Heart left ventricle (tissue), 16 donors: Measurements from ENCODE around the gene RBM33. TPM values are rescaled to one million over a fixed set of nuclear protein-coding genes. Genes with fewer than 3 reads are reported as not detected.

ENCODE experiments used
- ATAC-seq, 4 donors: fragments of 200-7000 bp; cut with Tn5 transposase; one replicate each; pipeline ENCODE4 v1.9.1; 2020 to 2022; ENCODE audit warnings: moderate library complexity in 4 of 4, mild to moderate bottlenecking in 3 of 4, moderate number of reproducible peaks in 1 of 4
- DNase-seq, 5 donors: peaks; one replicate each; pipeline ENCODE4 v3.0.0-alpha.2; 2020
- H3K27ac ChIP-seq, 12 donors: fragments of 200-600 bp; sonication (generic) in 4 of 12; one replicate each; pipeline versions ENCODE4 v1.5.0 to v1.8.0; 2016 to 2022; ENCODE audit warnings: mild to moderate bottlenecking in 2 of 12
- H3K27me3 ChIP-seq, 9 donors: fragments of 200-600 bp; sonication (generic) in 2 of 9; one replicate each; pipeline versions ENCODE4 v1.5.1 to v1.8.0; 2016 to 2022; ENCODE audit warnings: mild to moderate bottlenecking in 3 of 9
- H3K36me3 ChIP-seq, 9 donors: fragments of 200-600 bp; sonication (generic) in 2 of 9; one replicate each; pipeline versions ENCODE4 v1.5.0 to v1.8.0; 2018 to 2022; ENCODE audit warnings: mild to moderate bottlenecking in 2 of 9
- H3K4me1 ChIP-seq, 12 donors: fragments of 200-600 bp; sonication (generic) in 4 of 12; one replicate each; pipeline versions ENCODE4 v1.5.0 to v1.8.0; 2016 to 2022; ENCODE audit warnings: mild to moderate bottlenecking in 3 of 12
- H3K4me3 ChIP-seq, 12 donors: fragments of 200-600 bp; sonication (generic) in 4 of 12; one replicate each; pipeline versions ENCODE4 v1.5.0 to v1.8.0; 2017 to 2022; ENCODE audit warnings: mild to moderate bottlenecking in 9 of 12, moderate library complexity in 4 of 12
- H3K9me3 ChIP-seq, 12 donors: fragments of 200-600 bp; sonication (generic) in 4 of 12; one replicate each; pipeline versions ENCODE4 v1.5.0 to v1.8.0; 2016 to 2022; ENCODE audit warnings: mild to moderate bottlenecking in 1 of 12
- POLR2A ChIP-seq, 2 donors: fragments of 450-650 bp; IDR thresholded peaks; one replicate each; pipeline ENCODE4 v1.6.1; 2017; ENCODE audit warnings: antibody characterized with exemption in 2 of 2, mild to moderate bottlenecking in 2 of 2, moderate library complexity in 2 of 2
- WGBS, 4 donors: extraction: QIAGEN DNeasy Blood & Tissue Kit in 2 of 4; methylation state at CpG; one replicate each; pipeline versions ENCODE4 v1.1.5 to v1.1.7; 2013 to 2018; 5-methylcytosine and 5-hydroxymethylcytosine counted together
- intact Hi-C, 10 donors: fragments of 100-400 bp; cut with DNase I; formaldehyde crosslinking; loops; one replicate each; pipeline versions ENCODE4 v1.11.1 to v1.14.2; 2022
- polyA plus RNA-seq, 2 donors: library from polyadenylated mRNA; stranded (reverse); fragments of 200-250 nt; gene quantifications; one replicate each; pipeline ENCODE4 v1.2.3, GENCODE V29; 2013
- total RNA-seq, 9 donors: library from RNA; depleted of rRNA in 2 of 9; stranded (reverse); fragments of >200 nt in 2 of 9; fragmentation: NEBNext Ultra II Directional in 3 of 9; extraction: Animal tissue kit (Norgen Biotek cat#: 25700) in 3 of 9; gene quantifications; one replicate each; pipeline versions ENCODE4 v1.1.0 to v1.2.4, GENCODE V29; 2016 to 2023
- TF ChIP-seq, protein P1 (sequence below), 12 donors: fragments of 200-600 bp; sonication (generic) in 4 of 12; IDR thresholded peaks; one replicate each; pipeline versions ENCODE4 v1.5.0 to v1.8.0; 2018 to 2022; ENCODE audit warnings: antibody characterized with exemption in 12 of 12, mild to moderate bottlenecking in 5 of 12
- donor health status: ischemic (EF 13 %, LVEDD 7.1; RV severe dilation, severe dysfunction).
- donor health status: healthy with polysubstance abuse.
- donor health status: DM: no; HTN: yes; CAD: no.
- donor health status: DM: no; HTN: no; CAD: no.
- donor health status: ischemic (EF 25% LVEDD 6.9; RV normal size, moderate dysfunction).
- donor health status: ischemic (EF 25% LVEDD 5.7; RV mildly dilated, moderate dysfunction).
- donor health status: healthy.
- donor health status: DM: yes; HTN: yes; CAD: no.
- donor health status: ischemic (EF 35%, LVEDD 5.7; RV mildly dilated, moderate dysfunction).
- donor health status: nonischemic (EF 11% LVEDD 7.7; RV severe dilation, severe dysfunction).
- donor health status: DM: yes; HTN: yes; CAD: no.
- donor health status: PGD.
- donor health status: ischemic (EF 29% LVEDD 5.4; RV normal size, mild dysfunction).
- donor health status: nonischemic (EF 23%, LVEDD 6.1; RV moderate dilation, normal function).

Gene RBM33
- total and polyA plus RNA-seq, 11 donors: 13.1 to 40.8 (median 30.2) TPM

DNA sequence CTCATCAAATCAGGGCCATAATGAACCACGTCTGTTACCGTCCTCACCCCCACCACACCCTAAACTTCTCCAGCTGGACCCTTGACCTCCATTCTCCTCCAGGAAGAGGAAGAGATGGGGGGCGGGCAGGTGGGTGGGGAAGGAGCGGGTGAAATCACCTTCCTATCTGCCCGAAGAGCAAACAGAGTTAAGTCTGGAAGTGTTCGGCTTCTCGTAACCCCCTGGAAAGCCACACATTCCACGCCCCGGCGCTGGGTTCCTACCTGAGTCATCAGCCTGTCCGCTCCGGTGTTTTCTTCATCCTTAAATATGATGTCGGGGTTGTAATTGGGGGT lies 167.1 kb downstream of the RBM33 start:
- TF ChIP-seq, protein P1, sequence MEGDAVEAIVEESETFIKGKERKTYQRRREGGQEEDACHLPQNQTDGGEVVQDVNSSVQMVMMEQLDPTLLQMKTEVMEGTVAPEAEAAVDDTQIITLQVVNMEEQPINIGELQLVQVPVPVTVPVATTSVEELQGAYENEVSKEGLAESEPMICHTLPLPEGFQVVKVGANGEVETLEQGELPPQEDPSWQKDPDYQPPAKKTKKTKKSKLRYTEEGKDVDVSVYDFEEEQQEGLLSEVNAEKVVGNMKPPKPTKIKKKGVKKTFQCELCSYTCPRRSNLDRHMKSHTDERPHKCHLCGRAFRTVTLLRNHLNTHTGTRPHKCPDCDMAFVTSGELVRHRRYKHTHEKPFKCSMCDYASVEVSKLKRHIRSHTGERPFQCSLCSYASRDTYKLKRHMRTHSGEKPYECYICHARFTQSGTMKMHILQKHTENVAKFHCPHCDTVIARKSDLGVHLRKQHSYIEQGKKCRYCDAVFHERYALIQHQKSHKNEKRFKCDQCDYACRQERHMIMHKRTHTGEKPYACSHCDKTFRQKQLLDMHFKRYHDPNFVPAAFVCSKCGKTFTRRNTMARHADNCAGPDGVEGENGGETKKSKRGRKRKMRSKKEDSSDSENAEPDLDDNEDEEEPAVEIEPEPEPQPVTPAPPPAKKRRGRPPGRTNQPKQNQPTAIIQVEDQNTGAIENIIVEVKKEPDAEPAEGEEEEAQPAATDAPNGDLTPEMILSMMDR (IDR thresholded peaks at IDR 0.05): no peak
- no peak for TF ChIP-seq POLR2A (IDR thresholded peaks at IDR 0.05)
- ATAC-seq: no peak
- intact Hi-C loops: loop anchor here in 3 of 10 donors (5.0 kb wide), 1 partner anchor 661 kb away; no protein-coding TSS in a partner anchor
- DNase-seq: peak in 2 of 5 donors; percentile 5 to 10
- Histone ChIP-seq H3K27me3 (peaks cover 57 to 100% (median 88%) of the 10 kb centered on the region in 9 donors), H3K9me3 (no peaks in the 10 kb centered on the region), H3K36me3 (no peaks in the 10 kb centered on the region), H3K4me1 (peaks cover 0 to 45% (median 15%) of the 10 kb centered on the region in 12 donors), H3K4me3 (no peak overlapping the region), H3K27ac (no peak overlapping the region)
- WGBS, 4 donors: 0 to 3% (median 1%) methylated on average over 13 of the region's 13 CpGs

DNA sequence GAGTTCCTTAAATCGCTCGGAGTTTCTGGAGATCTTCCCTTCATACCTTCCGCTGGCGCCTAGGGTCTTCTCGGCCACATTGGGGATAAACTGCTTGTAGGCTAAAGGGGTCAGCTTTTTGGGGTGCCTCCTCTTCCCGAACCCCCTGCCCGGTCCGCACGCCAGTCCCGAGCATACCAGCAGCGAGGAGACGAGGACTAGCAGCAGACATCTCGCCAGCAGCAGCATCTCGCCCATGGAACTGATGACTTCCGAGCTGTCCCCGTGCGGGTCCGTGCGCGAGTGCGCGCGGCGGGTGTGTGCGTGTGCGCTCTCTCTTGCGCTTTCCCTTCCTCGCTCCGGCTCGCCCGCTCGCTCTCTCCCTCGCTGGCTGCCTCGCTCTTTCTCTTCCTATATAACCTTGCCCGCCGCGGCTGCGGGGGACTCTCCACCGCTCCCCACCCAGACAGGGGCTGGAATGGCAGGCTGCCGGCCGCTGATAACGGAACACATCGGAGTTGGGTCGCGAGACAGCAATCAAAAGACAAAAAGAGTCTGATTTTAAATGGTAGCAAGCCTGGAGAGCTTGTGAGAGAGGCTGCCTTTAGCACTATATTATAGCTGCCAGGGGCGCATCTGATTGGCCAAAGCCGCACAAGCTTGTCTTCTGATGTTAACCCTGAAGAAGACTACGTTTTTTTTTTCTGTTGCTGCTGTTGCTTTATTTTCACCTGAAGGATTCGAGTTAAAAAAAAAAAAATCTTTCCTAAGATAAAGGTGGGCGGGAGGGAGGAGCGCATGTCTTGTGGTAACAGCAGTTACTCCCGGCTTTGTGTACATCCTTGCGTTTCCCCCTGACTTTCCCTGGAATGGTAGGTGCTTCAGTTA lies 167.7 kb downstream of the RBM33 start, which contains the start of gene SHH:
Gene SHH (minus strand): TSS at position 569 of the 867 bp plus-strand sequence. CDS start 341 bp downstream, at position 228.
- TF ChIP-seq POLR2A (IDR thresholded peaks at IDR 0.05): no peak
- TF ChIP-seq, protein P1 (IDR thresholded peaks at IDR 0.05): no peak
- Histone ChIP-seq H3K36me3 (no peaks in the 10 kb centered on the region), H3K4me1 (peaks cover 0 to 44% (median 15%) of the 10 kb centered on the region in 12 donors), H3K4me3 (peak within 1 kb of the TSS in 3 of 12 donors; percentile 8 to 24 (median 19)), H3K27ac (no peak within 1 kb of the TSS), H3K27me3 (peaks cover 52 to 100% (median 84%) of the 10 kb centered on the region in 9 donors), H3K9me3 (no peaks in the 10 kb centered on the region)
- ATAC-seq: no peak
- WGBS, 4 donors: 1 to 2% (median 2%) methylated on average over 41 to 53 of the region's 53 CpGs
- peak in 2 of 5 donors; percentile 14 to 20 for DNase-seq
- intact Hi-C loops: loop anchor here in 3 of 10 donors (5.0 kb wide), 1 partner anchor 660 kb away; no protein-coding TSS in a partner anchor

DNA sequence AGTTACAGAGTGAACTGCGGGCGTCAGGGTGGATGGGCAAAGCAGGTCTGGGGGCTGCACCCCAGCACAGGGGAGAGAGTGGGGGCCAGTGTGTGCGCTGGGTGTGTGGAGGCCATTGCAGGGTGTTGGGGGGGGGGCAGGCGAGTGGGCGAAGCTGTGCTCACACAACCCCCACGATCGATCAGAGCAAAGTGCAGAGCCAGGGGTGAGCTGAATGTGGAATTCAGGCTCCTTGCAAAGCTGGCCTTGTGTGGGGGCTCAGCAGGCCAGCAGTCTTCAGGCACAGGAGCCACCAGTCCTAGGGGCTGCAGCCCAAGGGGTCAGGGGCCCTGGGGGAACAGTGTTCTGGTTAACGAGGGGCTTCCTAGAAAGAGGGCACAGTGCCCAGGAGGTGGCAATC lies 168.7 kb downstream of the RBM33 start:
- 3 to 7% (median 6%) methylated on average over 6 to 8 of the region's 8 CpGs for WGBS, 4 donors

More for the DNA sequence above, 168.7 kb downstream of the RBM33 start:
- Histone ChIP-seq H3K4me1 (peaks cover 0 to 35% (median 13%) of the 10 kb centered on the region in 12 donors), H3K36me3 (no peaks in the 10 kb centered on the region), H3K27me3 (peaks cover 49 to 96% (median 77%) of the 10 kb centered on the region in 9 donors), H3K27ac (no peak overlapping the region), H3K9me3 (peaks cover 0 to 4% (median 0%) of the 10 kb centered on the region in 12 donors), H3K4me3 (no peak overlapping the region)
- no peak for ATAC-seq
- DNase-seq: peak in 2 of 5 donors; percentile 11 to 29
- intact Hi-C loops: loop anchor here in 3 of 10 donors (5.0 kb wide), 1 partner anchor 659 kb away; no protein-coding TSS in a partner anchor
- no peak for TF ChIP-seq POLR2A (IDR thresholded peaks at IDR 0.05)
- TF ChIP-seq, protein P1 (IDR thresholded peaks at IDR 0.05): no peak
